H1 (cell line): ENCODE measurements around the gene MX1. TPM values are rescaled to one million over a fixed set of nuclear protein-coding genes. Genes with fewer than 3 reads are reported as not detected.

Experiments
- CTCF ChIA-PET: fragments of 300-600 bp; sonication (Branson Sonifier 250); formaldehyde crosslinking; loops from one replicate; lab custom pipeline; 2021; ENCODE audit not compliant: partially characterized antibody; lab: Charles Lee
- POLR2A ChIA-PET: fragments of 300-600 bp; sonication (Branson Sonifier 250); formaldehyde crosslinking; loops from one replicate; lab custom pipeline; 2021; ENCODE audit warnings: inconsistent platforms; ENCODE audit not compliant: partially characterized antibody; lab: Charles Lee
- DNase-seq, 2 experiments: peaks; one replicate each; pipeline versions ENCODE4 v3.0.0 to v3.0.0-alpha.2; 2010 to 2022; ENCODE audit warnings: low spot score in 2 of 2, low read depth in 1 of 2, mixed read lengths in 1 of 2
- FAIRE-seq: peaks from 2 replicates; lab custom pipeline; 2011; peaks lifted over from hg19 to GRCh38; lab: Jason Lieb, UNC
- H2AFZ ChIP-seq: 2 replicates; pipeline ENCODE4 v1.8.1; 2012; ENCODE audit warnings: low read length, inconsistent platforms
- H2AK5ac ChIP-seq: 2 replicates; pipeline ENCODE4 v1.6.1; 2013; ENCODE audit warnings: low read depth, low read length
- H2BK120ac ChIP-seq: replicated peaks from 2 replicates; pipeline ENCODE3; 2013; ENCODE audit warnings: low read depth, low read length, inconsistent platforms
- H2BK12ac ChIP-seq: 2 replicates; pipeline ENCODE4 v1.6.1; 2013; ENCODE audit warnings: low read depth, low read length
- H2BK15ac ChIP-seq: 2 replicates; pipeline ENCODE4 v1.6.1; 2013; ENCODE audit warnings: low read length
- H2BK20ac ChIP-seq: 2 replicates; pipeline ENCODE4 v1.6.1; 2013; ENCODE audit warnings: low read length
- H2BK5ac ChIP-seq: 2 replicates; pipeline ENCODE4 v1.6.1; 2013; ENCODE audit warnings: low read depth, low read length
- H3K14ac ChIP-seq: 2 replicates; pipeline ENCODE4 v1.6.1; 2013; ENCODE audit warnings: inconsistent platforms; ENCODE audit not compliant: insufficient read length
- H3K18ac ChIP-seq: 2 replicates; pipeline ENCODE4 v1.6.1; 2013; ENCODE audit warnings: low read length; ENCODE audit errors: extremely low read depth
- H3K23ac ChIP-seq: 2 replicates; pipeline ENCODE4 v1.6.1; 2013; ENCODE audit warnings: inconsistent platforms; ENCODE audit not compliant: insufficient read length
- H3K23me2 ChIP-seq: 2 replicates; pipeline ENCODE4 v1.6.1; 2013; ENCODE audit warnings: low read depth, low read length
- H3K27ac ChIP-seq: 2 replicates; pipeline ENCODE4 v1.6.1; 2011; ENCODE audit warnings: low read depth, low read length, inconsistent platforms
- H3K27me3 ChIP-seq, 4 experiments: replicated peaks in 1 of 4; 1 replicate in 1 of 4; 2 replicates in 3 of 4; pipeline versions ENCODE4 v1.6.1 to v1.8.1; 2011 to 2013; ENCODE audit warnings: low read length in 3 of 4, mild to moderate bottlenecking in 3 of 4, inconsistent platforms in 2 of 4, mixed read lengths in 2 of 4, moderate library complexity in 1 of 4; ENCODE audit not compliant: control insufficient read depth in 3 of 4, insufficient read depth in 3 of 4; ENCODE audit errors: extremely low read depth in 1 of 4
- H3K36me3 ChIP-seq, 4 experiments: 2 replicates each; pipeline versions ENCODE4 v1.6.1 to v1.8.1; 2011 to 2013; ENCODE audit warnings: mild to moderate bottlenecking in 4 of 4, low read length in 3 of 4, moderate library complexity in 2 of 4, control low read depth in 1 of 4, inconsistent platforms in 1 of 4; ENCODE audit not compliant: insufficient read depth in 4 of 4, control insufficient read depth in 2 of 4
- H3K4ac ChIP-seq: replicated peaks from 2 replicates; pipeline ENCODE3; 2013; ENCODE audit warnings: low read length, low read depth, mixed read lengths, inconsistent platforms; ENCODE audit not compliant: insufficient read length
- H3K4me1 ChIP-seq, 4 experiments: replicated peaks in 1 of 4; 1 replicate in 1 of 4; 2 replicates in 3 of 4; pipeline versions ENCODE4 v1.6.1 to v1.8.1; 2011 to 2013; ENCODE audit warnings: low read length in 3 of 4, inconsistent platforms in 2 of 4, mixed read lengths in 1 of 4; ENCODE audit not compliant: insufficient read depth in 4 of 4, control insufficient read depth in 3 of 4
- H3K4me2 ChIP-seq, 2 experiments: 2 replicates each; pipeline versions ENCODE4 v1.6.1 to v1.8.1; 2011 to 2013; ENCODE audit warnings: low read depth in 2 of 2, low read length in 2 of 2, control low read depth in 1 of 2, inconsistent platforms in 1 of 2, mild to moderate bottlenecking in 1 of 2; ENCODE audit not compliant: insufficient read depth in 1 of 2
- H3K4me3 ChIP-seq, 4 experiments: fragments of 200-600, 300-600 bp in 1 of 4; sonication (generic), shearing (Covaris generic), sonication (Bioruptor Twin) in 1 of 4; 2 replicates each; pipeline versions ENCODE4 v1.5.1 to v1.8.1; 2011 to 2016; ENCODE audit warnings: low read length in 4 of 4, low read depth in 3 of 4, control low read depth in 2 of 4, inconsistent platforms in 2 of 4, mild to moderate bottlenecking in 2 of 4, mixed read lengths in 1 of 4, moderate library complexity in 1 of 4; ENCODE audit not compliant: insufficient read depth in 2 of 4; ENCODE audit errors: extremely low read depth in 1 of 4
- H3K56ac ChIP-seq: replicated peaks from 2 replicates; pipeline ENCODE3; 2013; ENCODE audit warnings: low read depth, mild to moderate bottlenecking, mixed read lengths, low read length, inconsistent platforms; ENCODE audit not compliant: insufficient read length
- H3K79me1 ChIP-seq: 2 replicates; pipeline ENCODE4 v1.6.1; 2013; ENCODE audit warnings: low read depth, low read length, control low read depth
- H3K79me2 ChIP-seq, 2 experiments: 2 replicates each; pipeline versions ENCODE4 v1.6.1 to v1.8.1; 2012 to 2013; ENCODE audit warnings: low read length in 2 of 2, mild to moderate bottlenecking in 2 of 2, inconsistent platforms in 1 of 2; ENCODE audit not compliant: insufficient read depth in 2 of 2, control insufficient read depth in 1 of 2
- H3K9ac ChIP-seq, 4 experiments: replicated peaks in 1 of 4; 1 replicate in 1 of 4; 2 replicates in 3 of 4; pipeline versions ENCODE4 v1.6.1 to v1.8.1; 2011 to 2013; ENCODE audit warnings: low read depth in 3 of 4, low read length in 3 of 4, control low read depth in 2 of 4, mild to moderate bottlenecking in 2 of 4, moderate library complexity in 2 of 4, inconsistent platforms in 1 of 4; ENCODE audit errors: extremely low read depth in 1 of 4
- H3K9me3 ChIP-seq, 2 experiments: 2 replicates each; pipeline versions ENCODE4 v1.6.1 to v1.8.1; 2012 to 2013; ENCODE audit warnings: mild to moderate bottlenecking in 2 of 2, moderate library complexity in 2 of 2, control low read depth in 1 of 2, inconsistent platforms in 1 of 2, low read depth in 1 of 2, low read length in 1 of 2, mixed read lengths in 1 of 2; ENCODE audit not compliant: insufficient read depth in 2 of 2
- H4K20me1 ChIP-seq, 2 experiments: replicated peaks in 1 of 2; 2 replicates each; pipeline versions ENCODE3 to v1.8.1; 2011 to 2013; ENCODE audit warnings: inconsistent platforms in 2 of 2, low read length in 2 of 2, mild to moderate bottlenecking in 1 of 2; ENCODE audit not compliant: insufficient read depth in 2 of 2, control insufficient read depth in 1 of 2
- H4K5ac ChIP-seq: 2 replicates; pipeline ENCODE4 v1.6.1; 2013; ENCODE audit warnings: low read length, low read depth, mixed read lengths, inconsistent platforms; ENCODE audit not compliant: insufficient read length
- H4K8ac ChIP-seq: 2 replicates; pipeline ENCODE4 v1.8.0; 2013; ENCODE audit warnings: mild to moderate bottlenecking, moderate library complexity, low read length, inconsistent platforms; ENCODE audit not compliant: insufficient read depth; ENCODE audit errors: extremely low read depth
- H4K91ac ChIP-seq: replicated peaks from 2 replicates; pipeline ENCODE3; 2013; ENCODE audit warnings: low read length, mixed read lengths, inconsistent platforms; ENCODE audit not compliant: insufficient read length
- BCL11A ChIP-seq, 2 experiments: IDR thresholded peaks; one replicate each; pipeline ENCODE4 v1.6.1; 2011; ENCODE audit warnings: low read depth in 2 of 2, low read length in 2 of 2, mild to moderate bottlenecking in 2 of 2
- CTCF ChIP-seq, 3 experiments: IDR thresholded peaks; 1 replicate in 2 of 3; 2 replicates in 1 of 3; pipeline versions ENCODE4 v1.5.1 to v1.6.1; 2011; ENCODE audit warnings: low read length in 3 of 3, mild to moderate bottlenecking in 3 of 3, inconsistent platforms in 2 of 3, low read depth in 1 of 3, moderate library complexity in 1 of 3; ENCODE audit not compliant: insufficient read depth in 1 of 3; ENCODE audit errors: control extremely low read depth in 1 of 3
- TBP ChIP-seq: IDR thresholded peaks from 2 replicates; pipeline ENCODE4 v1.6.1; 2011; ENCODE audit warnings: low read depth, low read length, improper control_type of control experiment
- WGBS, 2 experiments: shearing (Covaris generic) in 1 of 2; methylation state at CpG; one replicate each; pipeline versions ENCODE4 v1.1.6 to v1.1.7; 2013 to 2015; ENCODE audit warnings: low lambda C conversion rate in 2 of 2, mixed read lengths in 2 of 2, inconsistent platforms in 1 of 2, low coverage in 1 of 2, missing lambda C conversion rate in 1 of 2; ENCODE audit not compliant: insufficient replicate concordance in 2 of 2, insufficient coverage in 1 of 2, insufficient read length in 1 of 2; ENCODE audit errors: extremely low coverage in 1 of 2, missing lambda C conversion rate in 1 of 2; 5-methylcytosine and 5-hydroxymethylcytosine counted together
- polyA plus RNA-seq, 7 experiments: library from polyadenylated mRNA; depleted of rRNA in 3 of 7; stranded (reverse) in 5 of 7; unstranded in 2 of 7; fragments of >200 nt in 5 of 7; fragments of 200-250 nt in 2 of 7; gene quantifications; 1 replicate in 5 of 7; 2 replicates in 1 of 7; 4 replicates in 1 of 7; pipeline versions ENCODE4 v1.2.1 to v1.2.3, GENCODE V29; 2011 to 2013; ENCODE audit warnings: missing spikeins in 2 of 7, mixed read lengths in 2 of 7
- total RNA-seq: library from RNA; stranded (reverse); fragmentation: NEBNext Ultra II Directional; extraction: Animal tissue kit (Norgen Biotek cat#: 25700); gene quantifications from 2 replicates; pipeline ENCODE4 v1.2.1, GENCODE V29; 2021

The MX1 gene
- total and polyA plus RNA-seq, 2 of the 8 experiments (the other 6 are each of a cell fraction or from before 2014, with no cell fraction given) = 3.8 to 5.7 TPM

GRCh38 chr21:41378849-41379248, 47.2 kb upstream of the MX1 start:
- H3K23me2 ChIP-seq = no peaks in the 10 kb centered on the region
- H4K20me1 ChIP-seq = no peaks in the 10 kb centered on the region
- no peak overlapping the region for H2BK15ac ChIP-seq
- H4K8ac ChIP-seq = no peak overlapping the region
- no peak overlapping the region for H2BK5ac ChIP-seq
- no peak for FAIRE-seq
- H3K27ac ChIP-seq = no peak overlapping the region
- H3K4ac ChIP-seq = no peak overlapping the region
- 91% methylated on average over 5 of the region's 8 CpGs; no CpG with 5 or more reads in 1 of the 2 experiments for WGBS, 2 experiments
- H3K79me2 ChIP-seq = no peaks in the 10 kb centered on the region
- no peaks in the 10 kb centered on the region; a peak in 1 of 7 replicates for H3K27me3 ChIP-seq
- H3K14ac ChIP-seq = no peak overlapping the region
- DNase-seq = no peak
- H3K9ac ChIP-seq = no peak overlapping the region
- no peaks in the 10 kb centered on the region for H3K36me3 ChIP-seq
- no peak overlapping the region for H2AFZ ChIP-seq
- TF ChIP-seq BCL11A (IDR thresholded peaks at IDR 0.05; ENCODE audit: low read depth in 2 of 2, low read length in 2 of 2) = no peak
- peak in 2 of 3 experiments; percentile 37 to 42; a peak in 2 of 4 replicates for TF ChIP-seq CTCF (IDR thresholded peaks at IDR 0.05; ENCODE audit: control extremely low read depth in 1 of 3, insufficient read depth in 1 of 3, low read depth in 1 of 3, low read length in 3 of 3)
- TF ChIP-seq TBP = no peak
- no peak overlapping the region for H3K4me2 ChIP-seq
- no peak overlapping the region for H2BK12ac ChIP-seq
- H3K79me1 ChIP-seq = no peaks in the 10 kb centered on the region; the same call in 1 of the 2 replicates
- H2AK5ac ChIP-seq = no peak overlapping the region
- CTCF ChIA-PET = interaction anchor here (0.6 to 5.2 kb wide), 8 partner anchors 9 to 256 kb away, joined by 3 to 45 read pairs (median 3); no protein-coding TSS in a partner anchor
- no peak overlapping the region for H3K18ac ChIP-seq
- no peaks in the 10 kb centered on the region for H3K9me3 ChIP-seq
- POLR2A ChIA-PET = no interaction called here
- no peak overlapping the region for H2BK120ac ChIP-seq
- no peak overlapping the region for H3K4me3 ChIP-seq
- H3K23ac ChIP-seq = no peak overlapping the region
- H4K91ac ChIP-seq = no peak overlapping the region
- H4K5ac ChIP-seq = no peak overlapping the region
- H3K4me1 ChIP-seq = no peaks in the 10 kb centered on the region; a peak in 1 of 7 replicates
- H3K56ac ChIP-seq = no peak overlapping the region
- H2BK20ac ChIP-seq = no peak overlapping the region
